IMR-90 (cell line): Measurements from ENCODE around the gene PRKAG2.

Experiments used
- CEBPB ChIP-seq: IDR thresholded peaks from 2 replicates; pipeline ENCODE4 v1.6.1; 2012; ENCODE audit warnings: low read depth, low read length, improper control_type of control experiment
- ELK1 ChIP-seq: fragments of 150-350 bp; IDR thresholded peaks from 2 replicates; pipeline ENCODE4 v1.6.1; 2016; ENCODE audit warnings: low read depth, mild to moderate bottlenecking, low read length, moderate library complexity, borderline replicate concordance
- FOS ChIP-seq: fragments of 150-350 bp; IDR thresholded peaks from 2 replicates; pipeline ENCODE4 v1.6.1; 2016; ENCODE audit warnings: low read depth, low read length
- MAZ ChIP-seq: IDR thresholded peaks from 2 replicates; pipeline ENCODE4 v1.6.1; 2012; ENCODE audit warnings: low read depth, mild to moderate bottlenecking, low read length, improper control_type of control experiment, moderate library complexity, borderline replicate concordance
- MXI1 ChIP-seq: IDR thresholded peaks from 2 replicates; pipeline ENCODE4 v1.6.1; 2012; ENCODE audit warnings: low read depth, mild to moderate bottlenecking, low read length, moderate library complexity, borderline replicate concordance
- POLR2A ChIP-seq: IDR thresholded peaks from 2 replicates; pipeline ENCODE4 v1.6.1; 2012; ENCODE audit warnings: mild to moderate bottlenecking, low read depth, low read length
- RAD21 ChIP-seq: IDR thresholded peaks from 2 replicates; pipeline ENCODE4 v1.6.1; 2012; ENCODE audit warnings: low read length, improper control_type of control experiment
- SMC3 ChIP-seq: fragments of 150-350 bp; IDR thresholded peaks from 2 replicates; pipeline ENCODE4 v1.6.1; 2016; ENCODE audit warnings: low read depth, mild to moderate bottlenecking, antibody characterized with exemption, low read length, moderate library complexity
- TF ChIP-seq, protein P1 (sequence below): conservative IDR thresholded peaks from 2 replicates; pipeline ENCODE4 v1.5.1; 2012; ENCODE audit warnings: mild to moderate bottlenecking, low read depth, low read length, improper control_type of control experiment

- TF ChIP-seq FOS (no peak), ELK1 (no peak), RAD21 (no peak), MXI1 (no peak), SMC3 (no peak), POLR2A (no peak), MAZ (no peak), CEBPB (peak; percentile 82)
- TF ChIP-seq, protein P1, sequence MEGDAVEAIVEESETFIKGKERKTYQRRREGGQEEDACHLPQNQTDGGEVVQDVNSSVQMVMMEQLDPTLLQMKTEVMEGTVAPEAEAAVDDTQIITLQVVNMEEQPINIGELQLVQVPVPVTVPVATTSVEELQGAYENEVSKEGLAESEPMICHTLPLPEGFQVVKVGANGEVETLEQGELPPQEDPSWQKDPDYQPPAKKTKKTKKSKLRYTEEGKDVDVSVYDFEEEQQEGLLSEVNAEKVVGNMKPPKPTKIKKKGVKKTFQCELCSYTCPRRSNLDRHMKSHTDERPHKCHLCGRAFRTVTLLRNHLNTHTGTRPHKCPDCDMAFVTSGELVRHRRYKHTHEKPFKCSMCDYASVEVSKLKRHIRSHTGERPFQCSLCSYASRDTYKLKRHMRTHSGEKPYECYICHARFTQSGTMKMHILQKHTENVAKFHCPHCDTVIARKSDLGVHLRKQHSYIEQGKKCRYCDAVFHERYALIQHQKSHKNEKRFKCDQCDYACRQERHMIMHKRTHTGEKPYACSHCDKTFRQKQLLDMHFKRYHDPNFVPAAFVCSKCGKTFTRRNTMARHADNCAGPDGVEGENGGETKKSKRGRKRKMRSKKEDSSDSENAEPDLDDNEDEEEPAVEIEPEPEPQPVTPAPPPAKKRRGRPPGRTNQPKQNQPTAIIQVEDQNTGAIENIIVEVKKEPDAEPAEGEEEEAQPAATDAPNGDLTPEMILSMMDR, result no peak
These were observed 83.4 kb downstream of the PRKAG2 start for GRCh38 chr7:151793531-151793951.
